Measurements from ENCODE around the gene GLYR1. TPM values are rescaled to one million over a fixed set of nuclear protein-coding genes. Genes with fewer than 3 reads are reported as not detected.

GLYR1 gene
- total RNA-seq, 1 experiment from 2014 or later = 30.6 TPM

- H3K36me3 ChIP-seq (ENCODE audit: low read depth, low read length) = peaks cover 6% of the 10 kb centered on the region; the same call in 1 of the 2 replicates
- ChIA-PET CTCF (no interaction called here), POLR2A (ENCODE audit: unreplicated experiment) (no interaction called here)
- ATAC-seq = no peak
- H3K9me2 ChIP-seq (replicated peaks; ENCODE audit: low read length) = no peaks in the 10 kb centered on the region
- H3K4me1 ChIP-seq (ENCODE audit: insufficient read depth, low read length) = peaks cover 6% of the 10 kb centered on the region
- no peaks in the 10 kb centered on the region for H4K20me1 ChIP-seq (ENCODE audit: low read length)
- BruUV-seq (replicated peaks) = no TSS peak
- no peak overlapping the region for H3K9ac ChIP-seq (ENCODE audit: low read length)
- intact Hi-C loops (cut with micrococcal nuclease) = no loop called here
- TF ChIP-seq EZH2phosphoT487 (IDR thresholded peaks at IDR 0.05; ENCODE audit: borderline replicate concordance, low read length) = no peak
- no peak for TF ChIP-seq CTCF (conservative IDR thresholded peaks at IDR 0.05; ENCODE audit: low read depth, low read length)
- TF ChIP-seq EZH2 (IDR thresholded peaks at IDR 0.05; ENCODE audit: low read length, unreplicated experiment) = no peak
- H3F3A ChIP-seq (ENCODE audit: low read length, unreplicated experiment) = no peaks in the 10 kb centered on the region
- H3K27me3 ChIP-seq (ENCODE audit: low read length) = no peaks in the 10 kb centered on the region
- H3K79me2 ChIP-seq (ENCODE audit: low read length) = peaks cover 20% of the 10 kb centered on the region
- no peak for DNase-seq
- H3K27ac ChIP-seq (ENCODE audit: low read length) = no peak overlapping the region
- H3K9me3 ChIP-seq (ENCODE audit: low read length) = no peaks in the 10 kb centered on the region
- H3K4me2 ChIP-seq (ENCODE audit: low read length) = no peak overlapping the region
- H3K4me3 ChIP-seq (ENCODE audit: low read length) = no peak overlapping the region
- no peak overlapping the region for H2AFZ ChIP-seq (ENCODE audit: low read length)
These were observed 84.9 kb downstream of the GLYR1 start for GRCh38 chr16:4762205-4762604.

- no TSS peak for BruUV-seq (replicated peaks)
- ChIA-PET POLR2A (ENCODE audit: unreplicated experiment) (no interaction called here), CTCF (no interaction called here)
- DNase-seq = no peak
- no peaks in the 10 kb centered on the region for H3K9me2 ChIP-seq (replicated peaks; ENCODE audit: low read length)
- TF ChIP-seq EZH2phosphoT487 (IDR thresholded peaks at IDR 0.05; ENCODE audit: borderline replicate concordance, low read length) (no peak), CTCF (conservative IDR thresholded peaks at IDR 0.05; ENCODE audit: low read depth, low read length) (no peak), EZH2 (IDR thresholded peaks at IDR 0.05; ENCODE audit: low read length, unreplicated experiment) (no peak)
- H3K4me1 ChIP-seq (ENCODE audit: insufficient read depth, low read length) = no peaks in the 10 kb centered on the region
- peaks cover 13% of the 10 kb centered on the region for H3K36me3 ChIP-seq (ENCODE audit: low read depth, low read length)
- no peak overlapping the region for H2AFZ ChIP-seq (ENCODE audit: low read length)
- no peaks in the 10 kb centered on the region for H3K9me3 ChIP-seq (ENCODE audit: low read length)
- ATAC-seq = no peak
- H3K79me2 ChIP-seq (ENCODE audit: low read length) = peaks cover 4% of the 10 kb centered on the region; the same call in 1 of the 2 replicates
- H3K27ac ChIP-seq (ENCODE audit: low read length) = no peak overlapping the region
- H3F3A ChIP-seq (ENCODE audit: low read length, unreplicated experiment) = no peaks in the 10 kb centered on the region
- no peaks in the 10 kb centered on the region for H4K20me1 ChIP-seq (ENCODE audit: low read length)
- no peak overlapping the region for H3K4me2 ChIP-seq (ENCODE audit: low read length)
- no peaks in the 10 kb centered on the region for H3K27me3 ChIP-seq (ENCODE audit: low read length)
- no peak overlapping the region for H3K4me3 ChIP-seq (ENCODE audit: low read length)
- intact Hi-C loops (cut with micrococcal nuclease) = no loop called here
- H3K9ac ChIP-seq (ENCODE audit: low read length) = no peak overlapping the region
These were observed 86.7 kb downstream of the GLYR1 start for GRCh38 chr16:4760221-4760910.

GRCh38 chr16:4755687-4756086 is 91.4 kb downstream of the GLYR1 start:
- H3K9ac ChIP-seq (ENCODE audit: low read length) = no peak overlapping the region
- H3K4me2 ChIP-seq (ENCODE audit: low read length) = no peak overlapping the region
- TF ChIP-seq CTCF (conservative IDR thresholded peaks at IDR 0.05; ENCODE audit: low read depth, low read length) (no peak), EZH2phosphoT487 (IDR thresholded peaks at IDR 0.05; ENCODE audit: borderline replicate concordance, low read length) (no peak), EZH2 (IDR thresholded peaks at IDR 0.05; ENCODE audit: low read length, unreplicated experiment) (no peak)
- no peaks in the 10 kb centered on the region for H3K79me2 ChIP-seq (ENCODE audit: low read length)
- ChIA-PET POLR2A (ENCODE audit: unreplicated experiment) (no interaction called here), CTCF (no interaction called here)
- peaks cover 13% of the 10 kb centered on the region for H3K36me3 ChIP-seq (ENCODE audit: low read depth, low read length)
- H2AFZ ChIP-seq (ENCODE audit: low read length) = no peak overlapping the region
- H3K27ac ChIP-seq (ENCODE audit: low read length) = no peak overlapping the region
- no peaks in the 10 kb centered on the region for H3K4me1 ChIP-seq (ENCODE audit: insufficient read depth, low read length)
- BruUV-seq (replicated peaks) = no TSS peak
- H3K4me3 ChIP-seq (ENCODE audit: low read length) = no peak overlapping the region
- H3K9me2 ChIP-seq (replicated peaks; ENCODE audit: low read length) = no peaks in the 10 kb centered on the region
- no peaks in the 10 kb centered on the region for H4K20me1 ChIP-seq (ENCODE audit: low read length)
- no peaks in the 10 kb centered on the region for H3K9me3 ChIP-seq (ENCODE audit: low read length)
- intact Hi-C loops (cut with micrococcal nuclease) = no loop called here
- DNase-seq = no peak
- no peaks in the 10 kb centered on the region for H3F3A ChIP-seq (ENCODE audit: low read length, unreplicated experiment)
- ATAC-seq = no peak
- no peaks in the 10 kb centered on the region for H3K27me3 ChIP-seq (ENCODE audit: low read length)

Measured in PC-3 (cell line).